ENCODE data around the gene ZHX3.
A peak's percentile ranks its signal among the peaks of the same experiment; 100 is the strongest.

The ZHX3 gene

GRCh38 chr20:41152108-41152757 lies 165.3 kb downstream of the ZHX3 start:
- H3K36me3 ChIP-seq (ENCODE audit: control insufficient read depth, insufficient read depth, low read length): no peaks in the 10 kb centered on the region
- no peak overlapping the region for H2AFZ ChIP-seq
- no peak for TF ChIP-seq CTCF (IDR thresholded peaks at IDR 0.05)
- H3K79me2 ChIP-seq: peaks cover 71% of the 10 kb centered on the region
- H3K4me1 ChIP-seq: peaks cover 15% of the 10 kb centered on the region
- H3K27me3 ChIP-seq (ENCODE audit: control insufficient read depth, insufficient read depth, low read length): no peaks in the 10 kb centered on the region
- no peaks in the 10 kb centered on the region for H3K9me3 ChIP-seq (ENCODE audit: control insufficient read depth, low read length)
- no peak overlapping the region for H3K9ac ChIP-seq
- H3K4me3 ChIP-seq (ENCODE audit: low read depth, low read length): no peak overlapping the region
- no peak overlapping the region for H3K4me2 ChIP-seq (ENCODE audit: low read length)
- H3K27ac ChIP-seq: peak overlapping the region; percentile 27

GRCh38 chr20:41151134-41151869 lies 166.2 kb downstream of the ZHX3 start:
- Histone ChIP-seq H3K4me1 (peaks cover 15% of the 10 kb centered on the region), H3K27ac (peak overlapping the region; percentile 24), H2AFZ (no peak overlapping the region), H3K79me2 (peaks cover 69% of the 10 kb centered on the region), H3K27me3 (ENCODE audit: control insufficient read depth, insufficient read depth, low read length) (no peaks in the 10 kb centered on the region), H3K9ac (no peak overlapping the region), H3K4me3 (ENCODE audit: low read depth, low read length) (no peak overlapping the region), H3K36me3 (ENCODE audit: control insufficient read depth, insufficient read depth, low read length) (no peaks in the 10 kb centered on the region), H3K9me3 (ENCODE audit: control insufficient read depth, low read length) (no peaks in the 10 kb centered on the region), H3K4me2 (ENCODE audit: low read length) (no peak overlapping the region)
- TF ChIP-seq CTCF (IDR thresholded peaks at IDR 0.05): no peak

- Histone ChIP-seq H3K4me3 (ENCODE audit: low read depth, low read length) (no peak overlapping the region), H3K9me3 (ENCODE audit: control insufficient read depth, low read length) (no peaks in the 10 kb centered on the region), H3K36me3 (ENCODE audit: control insufficient read depth, insufficient read depth, low read length) (no peaks in the 10 kb centered on the region), H3K27ac (peak overlapping the region; percentile 24), H3K27me3 (ENCODE audit: control insufficient read depth, insufficient read depth, low read length) (no peaks in the 10 kb centered on the region), H3K4me1 (peaks cover 15% of the 10 kb centered on the region), H2AFZ (no peak overlapping the region), H3K4me2 (ENCODE audit: low read length) (no peak overlapping the region), H3K79me2 (peaks cover 69% of the 10 kb centered on the region), H3K9ac (no peak overlapping the region)
- TF ChIP-seq CTCF (IDR thresholded peaks at IDR 0.05): no peak
Observed at GRCh38 chr20:41150664-41151063, 166.9 kb downstream of the ZHX3 start.

- H3K9me3 ChIP-seq (ENCODE audit: control insufficient read depth, low read length): no peaks in the 10 kb centered on the region
- H3K4me2 ChIP-seq (ENCODE audit: low read length): no peak overlapping the region
- H3K4me3 ChIP-seq (ENCODE audit: low read depth, low read length): no peak overlapping the region
- peaks cover 3% of the 10 kb centered on the region for H3K4me1 ChIP-seq
- H3K79me2 ChIP-seq: peaks cover 64% of the 10 kb centered on the region
- H3K27me3 ChIP-seq (ENCODE audit: control insufficient read depth, insufficient read depth, low read length): no peaks in the 10 kb centered on the region
- no peak overlapping the region for H2AFZ ChIP-seq
- TF ChIP-seq CTCF (IDR thresholded peaks at IDR 0.05): no peak
- no peaks in the 10 kb centered on the region for H3K36me3 ChIP-seq (ENCODE audit: control insufficient read depth, insufficient read depth, low read length)
- no peak overlapping the region for H3K9ac ChIP-seq
- no peak overlapping the region for H3K27ac ChIP-seq
Observed at GRCh38 chr20:41148942-41149341, 168.6 kb downstream of the ZHX3 start.
